HepG2 (cell line): ENCODE measurements around the gene ARHGAP22. TPM values are rescaled to one million over a fixed set of nuclear protein-coding genes. Genes with fewer than 3 reads are reported as not detected.

Experiments
- FOXP1 ChIP-seq, 2 experiments: fragments of 450-650 bp in 1 of 2; IDR thresholded peaks; 2 replicates each; pipeline ENCODE4 v1.6.1; 2017 to 2018; ENCODE audit warnings: antibody characterized with exemption in 1 of 2
- NFKBIZ ChIP-seq: IDR thresholded peaks from 2 replicates; pipeline ENCODE4 v1.6.1; 2018; ENCODE audit warnings: missing genetic modification reagents, missing compliant biosample characterization
- POGZ ChIP-seq: sonication (generic); formaldehyde crosslinking; IDR thresholded peaks from 2 replicates; pipeline ENCODE4 v1.4.0; 2020; ENCODE audit warnings: mild to moderate bottlenecking, missing genetic modification reagents
- SALL1 ChIP-seq: sonication (generic); formaldehyde crosslinking; IDR thresholded peaks from 2 replicates; pipeline ENCODE4 v1.8.0; 2022; ENCODE audit warnings: mild to moderate bottlenecking, missing genetic modification reagents
- SMAD3 ChIP-seq: sonication (generic); formaldehyde crosslinking; IDR thresholded peaks from 2 replicates; pipeline ENCODE4 v1.4.0; 2020; ENCODE audit warnings: missing genetic modification reagents
- SNRNP70 ChIP-seq: fragments of 200-400 bp; formaldehyde crosslinking; IDR thresholded peaks from 2 replicates; pipeline ENCODE4 v1.6.1; 2017; ENCODE audit warnings: mild to moderate bottlenecking, low read depth, low read length, moderate library complexity
- ZBTB38 ChIP-seq: sonication (generic); formaldehyde crosslinking; IDR thresholded peaks from 2 replicates; pipeline ENCODE4 v1.5.1; 2020; ENCODE audit warnings: mild to moderate bottlenecking, missing genetic modification reagents
- ZFP91 ChIP-seq: sonication (generic); formaldehyde crosslinking; IDR thresholded peaks from 2 replicates; pipeline ENCODE4 v1.9.0; 2022; ENCODE audit warnings: missing genetic modification reagents, mild to moderate bottlenecking, borderline replicate concordance
- ZMYM3 ChIP-seq: sonication (generic); formaldehyde crosslinking; IDR thresholded peaks from 2 replicates; pipeline ENCODE4 v1.5.1; 2020; ENCODE audit warnings: mild to moderate bottlenecking, missing genetic modification reagents
- ZNF235 ChIP-seq: sonication (generic); formaldehyde crosslinking; IDR thresholded peaks from 2 replicates; pipeline ENCODE4 v1.8.1; 2023; ENCODE audit warnings: mild to moderate bottlenecking, missing genetic modification reagents, borderline replicate concordance
- ZNF382 ChIP-seq: sonication (generic); formaldehyde crosslinking; IDR thresholded peaks from 2 replicates; pipeline ENCODE4 v1.5.0; 2020; ENCODE audit warnings: missing genetic modification reagents, mild to moderate bottlenecking, borderline replicate concordance
- ZZZ3 ChIP-seq: sonication (generic); formaldehyde crosslinking; IDR thresholded peaks from 2 replicates; pipeline ENCODE4 v1.4.0; 2020; ENCODE audit warnings: missing genetic modification reagents, mild to moderate bottlenecking, borderline replicate concordance
- polyA plus RNA-seq, 8 experiments: library from polyadenylated mRNA; depleted of rRNA in 3 of 8; stranded (reverse) in 7 of 8; unstranded in 1 of 8; fragments of >200 nt; fragmentation: Illumina TruSeq in 4 of 8; extraction: Trizol in 4 of 8; gene quantifications; 2 replicates each; pipeline versions ENCODE4 v1.2.1 to v1.2.3, GENCODE V29; 2011 to 2016; ENCODE audit warnings: low read depth in 4 of 8, missing spikeins in 1 of 8, mixed read lengths in 1 of 8; ENCODE audit not compliant: insufficient read depth in 1 of 8
- total RNA-seq, 5 experiments: library from RNA; depleted of rRNA; stranded (reverse); fragments of >200 nt; fragmentation: Illumina TruSeq; extraction: Trizol; gene quantifications; 2 replicates each; pipeline ENCODE4 v1.2.3, GENCODE V29; 2016; ENCODE audit warnings: low read depth in 1 of 5
- TF ChIP-seq, protein P1 (sequence below): sonication (generic); formaldehyde crosslinking; IDR thresholded peaks from one replicate; pipeline ENCODE4 v1.5.1; 2020; ENCODE audit warnings: mild to moderate bottlenecking, missing genetic modification reagents; ENCODE audit errors: not compliant biosample characterization
- TF ChIP-seq, protein P2 (sequence below): sonication (generic); formaldehyde crosslinking; IDR thresholded peaks from 2 replicates; pipeline ENCODE4 v1.5.1; 2020; ENCODE audit warnings: mild to moderate bottlenecking, missing genetic modification reagents, moderate library complexity

ARHGAP22 gene
- total and polyA plus RNA-seq, 2 of the 13 experiments (the other 11 are each of a cell fraction or from before 2014, with no cell fraction given) = 0.08 to 0.38 TPM

DNA sequence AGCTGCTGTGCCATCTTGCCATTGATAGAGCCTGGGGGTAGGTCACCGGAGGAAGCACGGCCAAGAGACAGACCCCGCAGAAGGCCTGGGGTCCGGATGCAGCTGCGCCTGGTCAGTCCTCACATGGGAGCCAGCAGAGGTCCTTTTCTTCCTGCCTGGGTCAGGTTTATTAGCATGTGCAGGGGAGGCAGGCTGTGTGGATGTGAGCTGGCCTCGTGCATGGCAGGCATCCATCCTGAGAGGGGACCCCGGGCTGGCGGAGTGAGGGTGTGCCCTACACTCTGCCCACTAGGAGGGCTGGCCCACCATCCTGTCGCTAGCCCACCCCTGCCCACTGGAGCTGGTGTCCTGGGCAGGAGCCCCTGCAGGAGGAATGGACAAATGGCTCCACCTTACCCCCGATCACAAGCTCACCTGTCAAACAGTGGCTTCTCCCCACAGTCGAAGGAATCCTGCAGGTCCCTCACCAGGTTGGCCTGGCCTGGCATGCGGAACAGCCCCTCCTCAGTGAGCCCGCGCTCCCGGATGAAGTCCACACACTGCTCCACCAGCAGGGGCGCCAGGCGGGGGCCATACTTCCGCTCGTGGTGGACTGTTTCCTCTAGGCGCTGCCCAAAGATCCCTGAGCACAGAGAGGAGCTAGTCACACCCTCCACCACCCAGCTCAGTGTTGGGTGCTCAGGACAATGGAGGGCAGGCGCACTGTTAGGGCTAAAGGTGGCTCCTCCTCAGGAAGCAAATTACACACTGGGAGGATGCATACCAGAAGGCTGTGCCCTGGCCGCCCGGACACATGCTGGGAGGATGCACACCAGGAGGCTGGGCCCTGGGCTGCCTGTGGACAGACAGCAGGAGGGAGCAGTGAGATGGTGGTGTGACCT lies 145.4 kb downstream of the ARHGAP22 start (continued):
- TF ChIP-seq ZMYM3 = no peak
- no peak for TF ChIP-seq ZZZ3 (CRISPR knock-in tag)
- TF ChIP-seq ZBTB38 (CRISPR knock-in tag) = no peak
- TF ChIP-seq ZNF235 (CRISPR knock-in tag) = no peak
- TF ChIP-seq SALL1 (CRISPR knock-in tag) = peak; percentile 22; the same call in 1 of the 2 replicates
- TF ChIP-seq, protein P1, sequence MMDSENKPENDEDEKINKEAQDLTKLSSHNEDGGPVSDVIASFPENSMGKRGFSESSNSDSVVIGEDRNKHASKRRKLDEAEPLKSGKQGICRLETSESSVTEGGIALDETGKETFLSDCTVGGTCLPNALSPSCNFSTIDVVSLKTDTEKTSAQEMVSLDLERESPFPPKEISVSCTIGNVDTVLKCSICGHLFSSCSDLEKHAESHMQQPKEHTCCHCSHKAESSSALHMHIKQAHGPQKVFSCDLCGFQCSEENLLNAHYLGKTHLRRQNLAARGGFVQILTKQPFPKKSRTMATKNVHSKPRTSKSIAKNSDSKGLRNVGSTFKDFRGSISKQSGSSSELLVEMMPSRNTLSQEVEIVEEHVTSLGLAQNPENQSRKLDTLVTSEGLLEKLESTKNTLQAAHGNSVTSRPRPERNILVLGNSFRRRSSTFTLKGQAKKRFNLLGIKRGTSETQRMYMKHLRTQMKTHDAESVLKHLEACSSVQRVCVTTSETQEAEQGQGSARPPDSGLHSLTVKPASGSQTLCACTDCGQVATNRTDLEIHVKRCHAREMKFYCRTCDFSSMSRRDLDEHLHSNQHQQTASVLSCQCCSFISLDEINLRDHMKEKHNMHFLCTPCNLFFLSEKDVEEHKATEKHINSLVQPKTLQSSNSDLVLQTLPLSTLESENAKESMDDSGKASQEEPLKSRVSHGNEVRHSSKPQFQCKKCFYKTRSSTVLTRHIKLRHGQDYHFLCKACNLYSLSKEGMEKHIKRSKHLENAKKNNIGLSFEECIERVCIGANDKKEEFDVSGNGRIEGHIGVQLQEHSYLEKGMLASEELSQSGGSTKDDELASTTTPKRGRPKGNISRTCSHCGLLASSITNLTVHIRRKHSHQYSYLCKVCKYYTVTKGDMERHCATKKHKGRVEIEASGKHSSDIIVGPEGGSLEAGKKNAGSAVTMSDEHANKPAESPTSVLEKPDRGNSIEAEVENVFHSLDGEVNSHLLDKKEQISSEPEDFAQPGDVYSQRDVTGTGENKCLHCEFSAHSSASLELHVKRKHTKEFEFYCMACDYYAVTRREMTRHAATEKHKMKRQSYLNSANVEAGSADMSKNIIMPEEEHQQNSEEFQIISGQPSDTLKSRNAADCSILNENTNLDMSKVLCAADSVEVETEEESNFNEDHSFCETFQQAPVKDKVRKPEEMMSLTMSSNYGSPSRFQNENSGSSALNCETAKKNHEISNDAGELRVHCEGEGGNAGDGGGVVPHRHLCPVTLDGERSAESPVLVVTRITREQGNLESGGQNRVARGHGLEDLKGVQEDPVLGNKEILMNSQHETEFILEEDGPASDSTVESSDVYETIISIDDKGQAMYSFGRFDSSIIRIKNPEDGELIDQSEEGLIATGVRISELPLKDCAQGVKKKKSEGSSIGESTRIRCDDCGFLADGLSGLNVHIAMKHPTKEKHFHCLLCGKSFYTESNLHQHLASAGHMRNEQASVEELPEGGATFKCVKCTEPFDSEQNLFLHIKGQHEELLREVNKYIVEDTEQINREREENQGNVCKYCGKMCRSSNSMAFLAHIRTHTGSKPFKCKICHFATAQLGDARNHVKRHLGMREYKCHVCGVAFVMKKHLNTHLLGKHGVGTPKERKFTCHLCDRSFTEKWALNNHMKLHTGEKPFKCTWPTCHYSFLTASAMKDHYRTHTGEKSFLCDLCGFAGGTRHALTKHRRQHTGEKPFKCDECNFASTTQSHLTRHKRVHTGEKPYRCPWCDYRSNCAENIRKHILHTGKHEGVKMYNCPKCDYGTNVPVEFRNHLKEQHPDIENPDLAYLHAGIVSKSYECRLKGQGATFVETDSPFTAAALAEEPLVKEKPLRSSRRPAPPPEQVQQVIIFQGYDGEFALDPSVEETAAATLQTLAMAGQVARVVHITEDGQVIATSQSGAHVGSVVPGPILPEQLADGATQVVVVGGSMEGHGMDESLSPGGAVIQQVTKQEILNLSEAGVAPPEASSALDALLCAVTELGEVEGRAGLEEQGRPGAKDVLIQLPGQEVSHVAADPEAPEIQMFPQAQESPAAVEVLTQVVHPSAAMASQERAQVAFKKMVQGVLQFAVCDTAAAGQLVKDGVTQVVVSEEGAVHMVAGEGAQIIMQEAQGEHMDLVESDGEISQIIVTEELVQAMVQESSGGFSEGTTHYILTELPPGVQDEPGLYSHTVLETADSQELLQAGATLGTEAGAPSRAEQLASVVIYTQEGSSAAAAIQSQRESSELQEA (CRISPR knock-in tag) = no peak
- peak; percentile 44; the same call in 1 of the 2 replicates for TF ChIP-seq ZFP91 (CRISPR knock-in tag)
- no peak for TF ChIP-seq ZNF382 (CRISPR knock-in tag)
- TF ChIP-seq POGZ (CRISPR knock-in tag) = no peak
- TF ChIP-seq FOXP1 (IDR thresholded peaks at IDR 0.05) = no peak
- no peak for TF ChIP-seq FOXP1 (CRISPR knock-in tag; IDR thresholded peaks at IDR 0.05)
- no peak for TF ChIP-seq SNRNP70
- TF ChIP-seq SMAD3 (CRISPR knock-in tag) = no peak
- TF ChIP-seq, protein P2, sequence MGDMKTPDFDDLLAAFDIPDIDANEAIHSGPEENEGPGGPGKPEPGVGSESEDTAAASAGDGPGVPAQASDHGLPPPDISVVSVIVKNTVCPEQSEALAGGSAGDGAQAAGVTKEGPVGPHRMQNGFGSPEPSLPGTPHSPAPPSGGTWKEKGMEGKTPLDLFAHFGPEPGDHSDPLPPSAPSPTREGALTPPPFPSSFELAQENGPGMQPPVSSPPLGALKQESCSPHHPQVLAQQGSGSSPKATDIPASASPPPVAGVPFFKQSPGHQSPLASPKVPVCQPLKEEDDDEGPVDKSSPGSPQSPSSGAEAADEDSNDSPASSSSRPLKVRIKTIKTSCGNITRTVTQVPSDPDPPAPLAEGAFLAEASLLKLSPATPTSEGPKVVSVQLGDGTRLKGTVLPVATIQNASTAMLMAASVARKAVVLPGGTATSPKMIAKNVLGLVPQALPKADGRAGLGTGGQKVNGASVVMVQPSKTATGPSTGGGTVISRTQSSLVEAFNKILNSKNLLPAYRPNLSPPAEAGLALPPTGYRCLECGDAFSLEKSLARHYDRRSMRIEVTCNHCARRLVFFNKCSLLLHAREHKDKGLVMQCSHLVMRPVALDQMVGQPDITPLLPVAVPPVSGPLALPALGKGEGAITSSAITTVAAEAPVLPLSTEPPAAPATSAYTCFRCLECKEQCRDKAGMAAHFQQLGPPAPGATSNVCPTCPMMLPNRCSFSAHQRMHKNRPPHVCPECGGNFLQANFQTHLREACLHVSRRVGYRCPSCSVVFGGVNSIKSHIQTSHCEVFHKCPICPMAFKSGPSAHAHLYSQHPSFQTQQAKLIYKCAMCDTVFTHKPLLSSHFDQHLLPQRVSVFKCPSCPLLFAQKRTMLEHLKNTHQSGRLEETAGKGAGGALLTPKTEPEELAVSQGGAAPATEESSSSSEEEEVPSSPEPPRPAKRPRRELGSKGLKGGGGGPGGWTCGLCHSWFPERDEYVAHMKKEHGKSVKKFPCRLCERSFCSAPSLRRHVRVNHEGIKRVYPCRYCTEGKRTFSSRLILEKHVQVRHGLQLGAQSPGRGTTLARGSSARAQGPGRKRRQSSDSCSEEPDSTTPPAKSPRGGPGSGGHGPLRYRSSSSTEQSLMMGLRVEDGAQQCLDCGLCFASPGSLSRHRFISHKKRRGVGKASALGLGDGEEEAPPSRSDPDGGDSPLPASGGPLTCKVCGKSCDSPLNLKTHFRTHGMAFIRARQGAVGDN (CRISPR knock-in tag) = peak; percentile 30; the same call in 1 of the 2 replicates
- no peak for TF ChIP-seq NFKBIZ (CRISPR knock-in tag)
